NCI-H2107 (cell line): ENCODE results near the gene NES.

Source experiments
- DNase-seq: peaks from one replicate; lab custom pipeline; 2025; lab: John Stamatoyannopoulos, UW

Gene NES

DNA sequence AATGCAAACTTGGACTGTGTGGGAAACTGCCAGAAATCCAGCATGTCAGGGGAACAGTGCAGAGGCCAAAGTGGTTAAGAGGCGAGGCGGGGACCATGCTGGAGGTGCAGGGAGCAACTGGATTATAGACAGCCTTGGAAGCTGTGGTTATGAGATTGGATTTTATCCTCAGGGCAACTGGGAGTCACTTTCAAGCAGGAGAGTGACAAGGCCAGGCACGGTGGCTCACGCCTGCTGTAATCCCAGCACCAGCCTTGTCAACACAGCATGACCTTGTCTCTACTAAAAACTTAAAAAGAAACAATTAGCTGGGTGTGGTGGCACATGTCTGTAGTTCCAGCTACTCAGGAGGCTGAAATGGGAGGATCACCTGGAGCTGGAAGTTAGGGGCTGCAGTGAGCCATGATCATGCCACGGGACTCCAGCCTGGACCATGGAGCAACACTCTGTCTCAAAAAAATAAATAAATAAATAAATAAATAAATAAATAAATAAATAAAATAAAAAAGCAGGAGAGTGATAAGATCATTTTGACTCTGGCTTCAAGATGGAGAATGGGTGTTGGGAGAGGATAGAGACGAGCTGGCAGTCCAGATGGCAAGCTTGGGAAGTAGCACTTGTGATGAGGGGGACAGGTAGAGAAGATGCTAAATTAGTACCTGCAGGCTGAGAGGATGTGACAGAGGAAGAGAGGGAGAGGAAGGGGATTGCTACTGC, 54.5 kb downstream of the NES start:
- no peak for DNase-seq

DNA sequence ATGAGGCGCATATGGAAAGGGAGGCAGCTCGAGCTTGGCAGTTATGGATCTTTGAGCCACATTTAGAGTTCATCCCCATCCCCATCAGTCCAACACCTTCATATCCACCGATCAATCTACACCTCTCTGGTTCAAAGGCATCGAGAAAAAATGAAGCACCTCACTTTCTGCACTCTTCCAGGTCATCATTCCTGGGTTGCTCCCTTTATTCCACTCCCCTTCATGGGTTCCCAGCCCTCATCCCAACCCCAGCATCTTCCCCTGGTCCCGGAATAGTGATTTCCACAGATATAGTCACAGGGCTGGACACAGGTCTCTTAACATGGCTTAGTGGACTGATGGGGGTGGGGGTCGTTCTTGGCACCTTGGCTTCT, 57.6 kb downstream of the NES start:
- no peak for DNase-seq

- DNase-seq = no peak
Observed at GRCh38 chr1:156618853-156619581, 58.2 kb downstream of the NES start, which contains the start of gene HAPLN2. HAPLN2 (plus strand) TSS chr1:156619415; CDS start chr1:156623491, 4,076 bp downstream.
